ENCODE results near the gene TRIM52.
A peak's percentile ranks its signal among the peaks of the same experiment; 100 is the strongest.

Gene TRIM52

GRCh38 chr5:181221792-181222629 lies 38.9 kb downstream of the TRIM52 start (continued):
- TF ChIP-seq ZNF341 (tag by site-specific recombination; IDR thresholded peaks at IDR 0.05; ENCODE audit: low read depth), result peak; percentile 79
- TF ChIP-seq ZSCAN16 (tag by site-specific recombination; IDR thresholded peaks at IDR 0.05), result 0 out of 2 replicates have a peak, but pooled peaks have one; percentile 27
- TF ChIP-seq ZNF221 (tag by site-specific recombination; IDR thresholded peaks at IDR 0.05; ENCODE audit: borderline replicate concordance), result no peak
- TF ChIP-seq ZNF155 (tag by site-specific recombination; IDR thresholded peaks at IDR 0.05), result no peak
- 0 out of 2 replicates have a peak, but pooled peaks have one; percentile 17 for TF ChIP-seq MYNN (tag by site-specific recombination; IDR thresholded peaks at IDR 0.05; ENCODE audit: borderline replicate concordance)
- peak; percentile 39 for TF ChIP-seq ZNF10 (tag by site-specific recombination; IDR thresholded peaks at IDR 0.05)
- TF ChIP-seq ZNF624 (tag by site-specific recombination; IDR thresholded peaks at IDR 0.05), result 0 out of 2 replicates have a peak, but pooled peaks have one; percentile 61
- TF ChIP-seq ZNF510 (tag by site-specific recombination; IDR thresholded peaks at IDR 0.05; ENCODE audit: insufficient replicate concordance), result no peak
- peak; percentile 42; the same call in 1 of the 2 replicates for TF ChIP-seq ZSCAN4 (tag by site-specific recombination; IDR thresholded peaks at IDR 0.05)
- no peak for TF ChIP-seq ZNF202 (tag by site-specific recombination; IDR thresholded peaks at IDR 0.05; ENCODE audit: borderline replicate concordance)
- TF ChIP-seq ZBTB49 (tag by site-specific recombination; IDR thresholded peaks at IDR 0.05; ENCODE audit: low read depth), result no peak
- TF ChIP-seq ZNF211 (tag by site-specific recombination; IDR thresholded peaks at IDR 0.05; ENCODE audit: low read depth), result no peak
- no peak; the same call in 1 of the 2 replicates for TF ChIP-seq ZNF704 (tag by site-specific recombination; IDR thresholded peaks at IDR 0.05)
- peak; percentile 64 for TF ChIP-seq INSM2 (tag by site-specific recombination; IDR thresholded peaks at IDR 0.05)
- no peak for TF ChIP-seq ZNF560 (tag by site-specific recombination; IDR thresholded peaks at IDR 0.05; ENCODE audit: borderline replicate concordance)
- TF ChIP-seq ZNF776 (tag by site-specific recombination; IDR thresholded peaks at IDR 0.05; ENCODE audit: borderline replicate concordance), result no peak
- peak; percentile 81 for TF ChIP-seq ZFP37 (tag by site-specific recombination; IDR thresholded peaks at IDR 0.05)
- TF ChIP-seq ATF2 (tag by site-specific recombination; IDR thresholded peaks at IDR 0.05; ENCODE audit: low read depth), result no peak
- TF ChIP-seq REST (tag by site-specific recombination; IDR thresholded peaks at IDR 0.05), result peak; percentile 47
- TF ChIP-seq ELK4 (IDR thresholded peaks at IDR 0.05; ENCODE audit: borderline replicate concordance, low read depth, low read length), result no peak
- TF ChIP-seq ZNF610 (tag by site-specific recombination; IDR thresholded peaks at IDR 0.05; ENCODE audit: borderline replicate concordance), result 0 out of 2 replicates have a peak, but pooled peaks have one; percentile 30
- no peak for TF ChIP-seq RBAK (tag by site-specific recombination; IDR thresholded peaks at IDR 0.05)
- TF ChIP-seq GLIS2 (tag by site-specific recombination; IDR thresholded peaks at IDR 0.05), result peak; percentile 92
- TF ChIP-seq ZBTB20 (tag by site-specific recombination; IDR thresholded peaks at IDR 0.05), result peak; percentile 96
